Measurements from ENCODE around the gene TBX15. TPM values are rescaled to one million over a fixed set of nuclear protein-coding genes. Genes with fewer than 3 reads are reported as not detected.

The TBX15 gene
- total and polyA plus RNA-seq, 9 donors, result 0.08 to 0.60 (median 0.20) TPM; not detected in 1

DNA sequence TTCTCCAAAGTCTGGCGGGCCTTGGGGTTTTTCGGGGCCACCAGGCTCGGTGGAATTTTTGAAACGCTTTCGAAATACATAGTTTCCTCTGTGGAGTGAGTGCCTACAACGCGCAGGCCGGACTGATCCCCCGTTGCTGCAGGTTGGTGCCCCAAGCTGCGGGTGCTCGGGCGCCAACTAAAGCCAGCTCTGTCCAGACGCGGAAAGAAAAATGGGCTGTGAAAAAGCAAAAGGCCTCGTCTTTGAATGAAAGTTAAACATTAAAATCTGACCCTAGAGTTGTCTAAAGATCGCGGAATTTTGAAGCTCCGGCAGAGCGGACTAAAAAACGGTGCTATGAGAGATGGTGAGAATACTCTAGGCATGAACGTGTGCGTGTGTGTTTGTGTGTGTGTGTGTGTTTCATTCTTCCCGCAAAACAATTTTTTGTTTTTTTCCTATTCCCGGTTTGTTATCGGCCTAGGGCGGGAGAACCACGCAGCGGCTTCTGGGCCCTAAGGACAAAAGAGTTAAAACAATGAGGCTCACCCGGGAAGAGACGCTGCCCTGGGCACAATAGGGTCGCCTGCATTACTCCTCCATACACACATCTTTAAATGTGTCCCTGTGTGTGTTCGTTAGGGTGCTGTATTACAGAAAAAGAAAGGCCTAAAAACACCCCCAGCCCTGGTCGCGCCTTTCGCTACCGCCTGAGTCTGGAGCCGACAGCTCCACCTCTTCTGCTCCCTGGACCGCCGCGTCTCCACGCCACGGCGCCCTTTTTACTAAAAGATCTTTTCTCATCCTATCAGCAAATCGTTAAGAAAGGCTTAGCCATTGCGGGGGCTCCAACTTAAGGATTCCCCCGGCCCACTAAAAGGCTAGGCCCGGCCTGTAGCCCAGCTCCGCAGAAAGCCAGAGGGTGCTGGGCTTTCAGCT, 3.2 kb downstream of the TBX15 start:
- 26 to 35% (median 29%) methylated on average over 48 of the region's 48 CpGs for WGBS, 3 donors
- no peak for TF ChIP-seq EP300 (IDR thresholded peaks at IDR 0.05)
- TF ChIP-seq, protein P1, sequence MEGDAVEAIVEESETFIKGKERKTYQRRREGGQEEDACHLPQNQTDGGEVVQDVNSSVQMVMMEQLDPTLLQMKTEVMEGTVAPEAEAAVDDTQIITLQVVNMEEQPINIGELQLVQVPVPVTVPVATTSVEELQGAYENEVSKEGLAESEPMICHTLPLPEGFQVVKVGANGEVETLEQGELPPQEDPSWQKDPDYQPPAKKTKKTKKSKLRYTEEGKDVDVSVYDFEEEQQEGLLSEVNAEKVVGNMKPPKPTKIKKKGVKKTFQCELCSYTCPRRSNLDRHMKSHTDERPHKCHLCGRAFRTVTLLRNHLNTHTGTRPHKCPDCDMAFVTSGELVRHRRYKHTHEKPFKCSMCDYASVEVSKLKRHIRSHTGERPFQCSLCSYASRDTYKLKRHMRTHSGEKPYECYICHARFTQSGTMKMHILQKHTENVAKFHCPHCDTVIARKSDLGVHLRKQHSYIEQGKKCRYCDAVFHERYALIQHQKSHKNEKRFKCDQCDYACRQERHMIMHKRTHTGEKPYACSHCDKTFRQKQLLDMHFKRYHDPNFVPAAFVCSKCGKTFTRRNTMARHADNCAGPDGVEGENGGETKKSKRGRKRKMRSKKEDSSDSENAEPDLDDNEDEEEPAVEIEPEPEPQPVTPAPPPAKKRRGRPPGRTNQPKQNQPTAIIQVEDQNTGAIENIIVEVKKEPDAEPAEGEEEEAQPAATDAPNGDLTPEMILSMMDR (IDR thresholded peaks at IDR 0.05), result no peak
- no peak for TF ChIP-seq POLR2A (IDR thresholded peaks at IDR 0.05)
- no peak overlapping the region for H3K4me3 ChIP-seq
- peaks cover 8% of the 10 kb centered on the region for H3K27me3 ChIP-seq
- H3K4me1 ChIP-seq (ENCODE audit: insufficient read depth), result peaks cover 3% of the 10 kb centered on the region
- intact Hi-C loops (cut with DNase I), result no loop called here
- no peak overlapping the region for H3K27ac ChIP-seq
- H3K9me3 ChIP-seq, result no peaks in the 10 kb centered on the region
- DNase-seq, result no peak
- no peaks in the 10 kb centered on the region for H3K36me3 ChIP-seq

DNA sequence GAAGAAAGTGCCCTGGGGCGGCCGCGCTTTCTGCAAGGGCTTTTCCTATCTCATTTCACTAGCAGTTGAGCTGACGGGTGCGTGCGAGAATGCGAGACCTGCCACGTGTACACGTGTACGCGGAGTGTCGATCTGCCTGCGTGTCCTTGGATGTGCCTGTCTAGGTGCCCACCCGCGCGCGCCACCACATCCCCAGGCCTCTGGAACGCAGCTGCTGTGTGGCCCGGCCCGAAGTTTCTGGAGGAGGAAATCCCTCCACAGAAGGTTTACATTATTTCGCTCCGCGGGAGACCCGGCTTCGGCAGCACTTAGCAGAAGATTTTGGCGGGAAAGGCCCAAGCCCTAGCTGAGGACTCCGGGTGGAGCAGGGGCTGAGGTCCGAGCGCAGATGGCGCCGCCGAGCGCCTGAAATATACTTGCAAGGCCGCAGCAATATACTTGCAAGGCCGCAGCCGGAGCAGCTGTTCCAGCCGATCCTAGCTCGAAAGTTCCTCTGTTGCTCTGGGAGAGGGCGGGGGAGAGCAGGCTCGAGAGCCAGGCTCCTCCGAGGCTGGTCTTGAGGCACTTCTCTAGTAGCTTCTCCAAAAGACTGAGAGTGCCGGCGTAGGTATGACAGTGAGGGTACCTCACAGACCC, 3.9 kb downstream of the TBX15 start:
- no peaks in the 10 kb centered on the region for H3K36me3 ChIP-seq
- no peak for TF ChIP-seq EP300 (IDR thresholded peaks at IDR 0.05)
- TF ChIP-seq POLR2A (IDR thresholded peaks at IDR 0.05), result no peak
- TF ChIP-seq, protein P1 (IDR thresholded peaks at IDR 0.05), result no peak
- no peak overlapping the region for H3K27ac ChIP-seq
- WGBS, 3 donors, result 12 to 16% (median 16%) methylated on average over 43 of the region's 43 CpGs
- no peaks in the 10 kb centered on the region for H3K9me3 ChIP-seq
- H3K4me1 ChIP-seq (ENCODE audit: insufficient read depth), result peaks cover 3% of the 10 kb centered on the region
- H3K27me3 ChIP-seq, result peaks cover 8% of the 10 kb centered on the region
- no peak overlapping the region for H3K4me3 ChIP-seq
- DNase-seq, result no peak
- intact Hi-C loops (cut with DNase I), result no loop called here

DNA sequence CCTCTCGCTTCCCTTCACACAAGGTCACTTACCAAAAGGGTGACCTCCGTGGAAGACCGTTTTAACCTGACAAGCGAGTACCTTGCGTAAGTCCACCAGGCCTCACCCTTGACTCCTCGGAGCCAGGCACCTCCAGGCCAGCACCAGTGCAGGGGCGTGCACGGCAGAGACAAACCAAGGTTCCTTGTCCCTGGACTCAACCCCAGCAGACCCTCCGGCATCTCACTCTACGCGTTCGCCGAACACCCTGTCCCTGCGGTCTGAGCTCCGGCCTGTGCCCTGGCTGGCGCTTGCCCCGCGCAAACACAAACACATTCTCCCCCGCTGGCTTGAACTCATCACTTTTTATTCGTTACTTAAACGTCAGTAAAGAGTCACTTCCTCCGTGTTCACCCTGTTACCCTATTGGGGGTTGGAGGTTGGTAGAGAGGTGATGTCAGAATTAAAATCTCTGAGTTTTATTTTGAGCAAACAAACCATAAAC, 4.5 kb downstream of the TBX15 start:
- H3K4me3 ChIP-seq, result no peak overlapping the region
- intact Hi-C loops (cut with DNase I), result no loop called here
- TF ChIP-seq POLR2A (IDR thresholded peaks at IDR 0.05), result no peak
- TF ChIP-seq, protein P1 (IDR thresholded peaks at IDR 0.05), result no peak
- no peak for TF ChIP-seq EP300 (IDR thresholded peaks at IDR 0.05)
- WGBS, 3 donors, result 27 to 32% (median 27%) methylated on average over 21 to 22 of the region's 22 CpGs
- DNase-seq, result no peak
- H3K36me3 ChIP-seq, result no peaks in the 10 kb centered on the region
- no peaks in the 10 kb centered on the region for H3K9me3 ChIP-seq
- peaks cover 8% of the 10 kb centered on the region for H3K27me3 ChIP-seq
- H3K27ac ChIP-seq, result no peak overlapping the region
- H3K4me1 ChIP-seq (ENCODE audit: insufficient read depth), result peaks cover 3% of the 10 kb centered on the region

DNA sequence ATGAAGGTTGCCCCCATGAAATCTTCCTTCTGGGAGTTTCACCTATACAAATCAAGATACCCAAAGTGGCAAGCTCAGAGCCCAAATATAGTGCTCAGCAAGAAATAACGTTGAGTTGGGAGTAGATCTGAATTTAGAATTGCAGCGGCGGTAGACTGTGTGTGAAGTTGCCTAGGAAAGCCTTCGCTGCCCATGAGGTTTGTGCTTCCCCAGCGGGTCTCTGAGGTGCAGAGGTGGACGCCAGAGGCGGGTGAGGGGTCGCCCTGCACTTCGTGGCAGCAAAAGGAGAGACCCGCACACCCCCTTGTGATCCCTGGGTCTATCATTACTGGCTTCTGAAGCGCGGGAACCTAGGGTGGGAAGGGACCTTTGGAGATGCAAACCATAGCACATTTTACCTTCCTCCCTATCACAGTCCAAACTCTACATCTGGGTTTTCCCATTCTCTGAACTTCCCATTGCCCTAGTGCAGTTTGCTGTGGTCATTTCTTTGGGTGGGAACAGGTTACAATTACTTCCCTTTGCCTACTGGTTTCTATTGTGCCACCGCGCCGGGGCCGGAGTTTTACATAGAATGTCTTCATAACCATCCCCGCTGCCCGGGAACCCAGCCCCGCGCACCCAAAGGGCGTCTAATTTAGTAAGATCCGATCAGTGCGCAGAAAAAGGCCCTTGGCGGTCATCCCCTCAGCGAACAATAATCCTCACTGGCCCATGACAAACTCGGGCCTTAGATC, 5.2 kb downstream of the TBX15 start:
- Histone ChIP-seq H3K27me3 (peaks cover 8% of the 10 kb centered on the region), H3K36me3 (no peaks in the 10 kb centered on the region), H3K27ac (no peak overlapping the region), H3K9me3 (no peaks in the 10 kb centered on the region), H3K4me3 (no peak overlapping the region), H3K4me1 (ENCODE audit: insufficient read depth) (peaks cover 3% of the 10 kb centered on the region)
- TF ChIP-seq POLR2A (IDR thresholded peaks at IDR 0.05), result no peak
- no peak for TF ChIP-seq EP300 (IDR thresholded peaks at IDR 0.05)
- TF ChIP-seq, protein P1 (IDR thresholded peaks at IDR 0.05), result no peak
- intact Hi-C loops (cut with DNase I), result no loop called here
- no peak for DNase-seq
- WGBS, 3 donors, result 12 to 18% (median 16%) methylated on average over 26 of the region's 26 CpGs
